Loucy (cell line): ENCODE data around the gene ECHS1.

ENCODE experiments used
- H2AFZ ChIP-seq: fragments of 200-600 bp; sonication (generic); 2 replicates; pipeline ENCODE4 v1.6.0; 2016; ENCODE audit warnings: antibody characterized with exemption, mild to moderate bottlenecking, low read length, moderate library complexity
- H3F3A ChIP-seq: fragments of 200-600 bp; 2 replicates; pipeline ENCODE4 v1.6.0; 2016; ENCODE audit warnings: antibody characterized with exemption, low read depth, mild to moderate bottlenecking
- H3K27me3 ChIP-seq: fragments of 200-600 bp; sonication (generic); 2 replicates; pipeline ENCODE4 v1.6.1; 2014; ENCODE audit warnings: low read length, mild to moderate bottlenecking; ENCODE audit not compliant: insufficient read depth, poor library complexity, severe bottlenecking
- H3K36me3 ChIP-seq: fragments of 200-600 bp; sonication (generic); 2 replicates; pipeline ENCODE4 v1.6.1; 2016; ENCODE audit warnings: low read length; ENCODE audit not compliant: insufficient read depth
- H3K4me1 ChIP-seq: fragments of 200-600 bp; sonication (generic); 2 replicates; pipeline ENCODE4 v1.5.1; 2014; ENCODE audit warnings: low read length, mild to moderate bottlenecking; ENCODE audit not compliant: insufficient read depth, poor library complexity, severe bottlenecking
- H3K4me2 ChIP-seq: fragments of 200-600 bp; sonication (generic); 2 replicates; pipeline ENCODE4 v1.6.0; 2014; ENCODE audit warnings: antibody characterized with exemption, low read length, low read depth, mild to moderate bottlenecking; ENCODE audit not compliant: poor library complexity, severe bottlenecking
- H3K4me3 ChIP-seq: fragments of 200-600 bp; sonication (generic); 2 replicates; pipeline ENCODE4 v1.5.1; 2014; ENCODE audit warnings: low read length, mild to moderate bottlenecking, mixed read lengths; ENCODE audit not compliant: poor library complexity, severe bottlenecking
- H3K79me2 ChIP-seq: fragments of 200-600 bp; sonication (generic); 2 replicates; pipeline ENCODE4 v1.6.1; 2014; ENCODE audit warnings: low read length; ENCODE audit not compliant: insufficient read depth
- H3K9ac ChIP-seq: fragments of 200-600 bp; sonication (generic); 2 replicates; pipeline ENCODE4 v1.6.0; 2014; ENCODE audit warnings: mild to moderate bottlenecking, low read depth, low read length, moderate library complexity; ENCODE audit not compliant: poor library complexity, severe bottlenecking
- H3K9me2 ChIP-seq: fragments of 200-600 bp; sonication (generic); replicated peaks from 2 replicates; pipeline ENCODE4 v1.6.1; 2016; ENCODE audit warnings: low read depth, low read length, mixed read lengths
- H3K9me3 ChIP-seq: fragments of 200-600 bp; sonication (generic); 2 replicates; pipeline ENCODE4 v1.6.1; 2014; ENCODE audit warnings: mild to moderate bottlenecking, antibody characterized with exemption, low read length, low read depth; ENCODE audit not compliant: insufficient read depth
- H4K20me1 ChIP-seq: fragments of 200-600 bp; sonication (generic); 2 replicates; pipeline ENCODE4 v1.6.0; 2014; ENCODE audit warnings: antibody characterized with exemption, low read length, mild to moderate bottlenecking; ENCODE audit not compliant: insufficient read depth, poor library complexity, severe bottlenecking
- CTCF ChIP-seq: fragments of 200-600 bp; sonication (generic); conservative IDR thresholded peaks from 2 replicates; pipeline ENCODE4 v1.5.1; 2014; ENCODE audit warnings: mild to moderate bottlenecking, antibody characterized with exemption, low read length
- EZH2phosphoT487 ChIP-seq: fragments of 200-600 bp; IDR thresholded peaks from 2 replicates; pipeline ENCODE4 v1.6.1; 2018; ENCODE audit warnings: antibody characterized with exemption, mild to moderate bottlenecking, moderate library complexity, borderline replicate concordance

ECHS1 gene

GRCh38 chr10:133411523-133412380 is 38.6 kb upstream of the ECHS1 start:
- Histone ChIP-seq H3F3A (no peaks in the 10 kb centered on the region), H3K79me2 (peaks cover 38% of the 10 kb centered on the region), H3K27me3 (no peaks in the 10 kb centered on the region), H3K9me3 (peaks cover 28% of the 10 kb centered on the region), H4K20me1 (no peaks in the 10 kb centered on the region), H3K9ac (no peak overlapping the region), H3K36me3 (peaks cover 58% of the 10 kb centered on the region), H2AFZ (no peak overlapping the region), H3K4me1 (no peaks in the 10 kb centered on the region), H3K9me2 (no peaks in the 10 kb centered on the region), H3K4me3 (no peak overlapping the region), H3K4me2 (no peak overlapping the region)
- no peak for TF ChIP-seq CTCF
- TF ChIP-seq EZH2phosphoT487, result no peak

GRCh38 chr10:133405844-133406527 is 32.8 kb upstream of the ECHS1 start:
- no peaks in the 10 kb centered on the region for H3K27me3 ChIP-seq
- H3K4me3 ChIP-seq, result no peak overlapping the region
- H2AFZ ChIP-seq, result no peak overlapping the region
- H3K9ac ChIP-seq, result no peak overlapping the region
- peak overlapping the region; percentile 6 for H3K4me2 ChIP-seq
- H3K79me2 ChIP-seq, result peaks cover 31% of the 10 kb centered on the region
- no peaks in the 10 kb centered on the region for H3F3A ChIP-seq
- peaks cover 7% of the 10 kb centered on the region; the same call in 1 of the 2 replicates for H3K9me3 ChIP-seq
- no peak for TF ChIP-seq CTCF
- no peak for TF ChIP-seq EZH2phosphoT487
- H3K4me1 ChIP-seq, result peaks cover 10% of the 10 kb centered on the region
- no peaks in the 10 kb centered on the region for H4K20me1 ChIP-seq
- H3K36me3 ChIP-seq, result peaks cover 30% of the 10 kb centered on the region
- no peaks in the 10 kb centered on the region for H3K9me2 ChIP-seq

- H3K9me3 ChIP-seq, result peaks cover 2% of the 10 kb centered on the region; the same call in 1 of the 2 replicates
- peak overlapping the region; percentile 6 for H3K4me2 ChIP-seq
- no peaks in the 10 kb centered on the region for H3K27me3 ChIP-seq
- H3K36me3 ChIP-seq, result peaks cover 23% of the 10 kb centered on the region
- H3K9me2 ChIP-seq, result no peaks in the 10 kb centered on the region
- H4K20me1 ChIP-seq, result peaks cover 3% of the 10 kb centered on the region
- H3K4me1 ChIP-seq, result peaks cover 17% of the 10 kb centered on the region
- peaks cover 28% of the 10 kb centered on the region for H3K79me2 ChIP-seq
- H3F3A ChIP-seq, result no peaks in the 10 kb centered on the region
- no peak overlapping the region for H3K9ac ChIP-seq
- no peak overlapping the region for H3K4me3 ChIP-seq
- TF ChIP-seq EZH2phosphoT487 (no peak), CTCF (no peak)
- no peak overlapping the region for H2AFZ ChIP-seq
Observed at GRCh38 chr10:133405272-133405671, 32.1 kb upstream of the ECHS1 start.
